ENCODE results near the gene NRDC.
"Not testable (repeated sequence)": the region's sequence is repeated elsewhere in the genome, so short reads cannot be mapped to it uniquely, and the experiment has no call there.

NRDC gene

DNA sequence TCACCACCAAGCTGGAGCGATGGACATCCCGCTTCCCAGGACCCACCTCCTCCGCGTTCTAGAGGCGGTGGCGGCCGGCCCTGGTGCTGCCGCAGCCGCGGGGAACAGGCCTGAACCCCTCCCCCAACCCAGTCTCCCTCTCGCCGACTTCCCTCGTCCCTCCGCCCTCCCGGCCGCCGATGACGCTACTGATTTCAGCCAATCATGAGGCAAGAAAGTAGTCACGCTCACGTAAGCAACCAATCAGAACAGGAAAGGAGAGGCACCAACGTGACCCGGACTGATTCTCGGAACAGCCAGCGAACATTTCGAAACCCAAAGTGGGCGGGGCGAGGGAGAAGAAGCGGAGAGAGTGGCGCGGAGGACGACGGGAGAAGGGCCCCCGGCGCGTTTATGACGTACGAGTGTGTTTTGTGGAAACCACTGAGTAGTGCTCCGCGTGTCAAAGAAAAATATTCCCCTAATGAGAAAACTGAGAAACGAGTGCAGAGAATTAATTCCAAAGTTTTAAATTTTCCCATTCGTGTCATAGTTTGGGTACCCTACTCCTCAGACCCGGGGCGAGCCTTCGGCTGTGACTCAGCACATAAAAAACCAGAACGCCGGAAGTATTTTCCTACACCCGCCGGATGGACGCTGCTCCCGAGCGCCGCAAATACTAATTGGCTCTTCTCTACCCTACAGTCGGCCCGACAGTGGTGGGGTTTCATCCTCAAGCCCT, at the start of gene NRDC:
TSS of gene NRDC (minus strand) at position 112 of the 721 bp plus-strand sequence. CDS start 112 bp downstream, outside the sequence.
- peak; percentile 100 for DNase-seq (ENCODE audit: low read depth, low spot score)

- DNase-seq (ENCODE audit: low read depth, low spot score) = no peak
Measured at GRCh38 chr1:51927029-51927428, 48.5 kb upstream of the NRDC start.

DNA sequence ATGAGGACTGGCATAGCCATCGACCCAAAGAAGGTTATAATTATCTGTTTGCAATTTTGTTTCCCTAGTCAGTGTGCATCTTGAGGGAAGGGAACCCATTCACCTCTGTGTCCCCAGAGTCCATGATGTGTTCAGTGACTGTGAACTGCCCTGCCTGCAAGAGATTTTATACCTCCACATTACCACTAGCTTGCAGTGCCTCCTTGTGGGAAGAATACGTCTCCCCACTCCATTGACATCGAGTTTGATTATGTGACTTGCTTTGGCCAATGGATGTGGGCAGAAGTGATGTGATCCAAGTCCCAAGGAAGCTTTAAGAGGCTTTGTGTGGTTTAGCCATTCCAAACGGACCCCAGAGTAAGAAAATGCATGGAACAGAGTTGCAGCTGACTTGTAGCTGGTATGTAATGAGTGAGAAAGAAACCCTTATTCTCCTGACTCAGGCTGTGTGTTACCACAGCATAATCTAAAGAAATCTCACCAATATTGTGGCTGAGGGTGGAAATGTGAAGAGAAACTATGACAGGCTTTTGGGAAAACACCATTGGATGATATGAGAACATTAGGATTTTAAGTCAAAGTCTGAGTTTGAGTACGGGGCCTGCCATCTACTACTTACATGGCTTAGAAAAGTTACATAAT, 47.8 kb upstream of the NRDC start:
- no peak for DNase-seq (ENCODE audit: low read depth, low spot score)

GRCh38 chr1:51924455-51924854, 45.9 kb upstream of the NRDC start:
- DNase-seq (ENCODE audit: low read depth, low spot score) = no peak

DNA sequence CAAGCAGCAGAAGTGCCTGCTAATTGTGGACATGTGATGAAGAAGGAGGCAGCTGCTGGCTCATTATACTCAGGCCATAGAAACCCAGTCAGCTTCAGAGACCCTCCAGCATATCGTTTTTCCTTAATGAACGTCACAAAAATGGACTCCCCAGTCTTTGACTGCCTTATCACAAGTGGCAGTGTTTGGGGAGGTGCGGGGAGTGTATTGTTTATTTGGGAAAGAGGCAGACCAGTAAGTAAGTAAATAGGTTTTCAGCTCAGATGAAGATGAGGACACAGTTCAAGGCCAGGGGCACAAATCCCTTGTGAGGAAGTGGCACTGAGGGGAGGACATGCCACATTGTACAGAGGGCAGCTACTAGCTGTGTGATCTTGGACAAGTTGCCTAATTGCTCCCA, 43.5 kb upstream of the NRDC start:
- no peak for DNase-seq (ENCODE audit: low read depth, low spot score)

- no peak for DNase-seq (ENCODE audit: low read depth, low spot score)
Measured at GRCh38 chr1:51920130-51920529, 41.6 kb upstream of the NRDC start.

DNA sequence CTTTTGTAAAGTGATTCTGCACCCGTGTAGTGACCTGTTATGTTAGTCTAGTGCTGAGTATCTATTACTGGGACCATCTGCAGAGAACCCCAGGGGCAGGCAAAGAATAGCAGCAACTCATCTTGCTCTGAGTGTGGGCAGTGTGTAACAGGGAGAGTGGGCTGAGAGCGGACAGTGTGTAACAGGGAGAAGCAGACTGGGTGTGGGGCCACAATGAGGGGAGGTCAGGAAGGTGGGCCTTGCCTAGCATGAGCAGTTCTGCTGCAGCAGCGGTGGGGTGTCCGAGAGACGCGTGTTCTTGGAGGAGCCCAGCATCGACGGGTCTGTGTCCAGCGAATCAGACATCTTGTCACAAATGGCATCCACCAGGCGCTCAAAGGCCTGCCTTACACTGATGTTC, 41.2 kb upstream of the NRDC start:
- no peak for DNase-seq (ENCODE audit: low read depth, low spot score)

GRCh38 chr1:51916587-51917405, 38.3 kb upstream of the NRDC start:
- DNase-seq (ENCODE audit: low read depth, low spot score) = no peak

- no peak for DNase-seq (ENCODE audit: low read depth, low spot score)
Measured at GRCh38 chr1:51915951-51916350, 37.4 kb upstream of the NRDC start.

DNA sequence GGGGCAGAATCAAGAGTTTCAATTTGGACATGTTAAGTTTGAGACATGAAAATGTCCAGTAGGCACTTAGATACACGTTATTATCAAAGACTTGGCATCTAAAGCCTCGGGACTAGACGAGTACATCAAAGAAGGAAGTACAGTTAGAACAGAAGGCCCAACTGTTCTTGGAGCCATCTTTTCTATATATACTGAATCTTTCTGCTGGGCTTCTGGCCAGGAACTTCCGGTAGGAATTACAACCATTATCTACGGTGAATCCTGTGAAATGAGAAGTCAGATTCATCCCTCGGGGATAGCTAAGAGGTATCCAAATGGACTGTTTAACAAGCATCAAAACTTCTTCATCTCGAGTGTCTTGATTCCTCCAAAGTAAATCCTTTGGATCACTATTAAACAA, 34.4 kb upstream of the NRDC start:
- DNase-seq (ENCODE audit: low read depth, low spot score) = no peak

DNA sequence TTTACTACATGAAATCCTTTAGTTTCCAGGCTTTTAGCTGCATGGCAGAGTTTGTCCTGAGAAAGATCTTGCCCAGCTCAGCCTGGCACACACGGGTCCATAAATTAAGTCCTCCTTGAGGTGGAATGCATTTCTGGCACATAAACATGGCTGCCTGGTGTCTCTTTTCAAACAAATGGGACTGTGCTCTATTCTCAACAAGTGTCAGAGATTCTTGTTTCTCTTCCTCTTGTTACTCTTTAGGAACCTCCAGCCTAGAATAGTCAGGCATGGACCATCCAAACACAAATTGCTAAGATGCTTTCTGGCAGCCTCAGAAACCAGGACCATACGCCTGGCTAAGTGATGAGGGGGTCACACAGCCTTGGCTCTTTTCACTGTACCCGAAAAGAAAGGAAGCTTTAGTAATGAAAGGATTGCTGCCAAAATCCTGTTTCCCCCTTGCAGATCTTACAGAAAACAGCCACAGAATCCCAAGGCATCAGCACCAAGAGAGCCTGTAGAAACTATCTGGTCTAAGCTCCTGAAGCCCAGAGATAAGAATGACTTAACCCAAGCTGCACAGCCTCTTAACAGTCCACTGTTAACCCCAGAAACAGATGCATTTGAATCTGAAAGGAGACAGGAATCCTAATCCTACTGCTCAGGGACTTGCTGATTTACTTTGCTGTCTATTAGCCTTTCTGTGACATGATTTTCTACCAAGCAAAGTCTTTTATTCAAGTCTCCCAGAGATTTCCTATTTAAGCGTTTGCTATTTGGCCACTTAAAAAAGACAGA, 31.9 kb upstream of the NRDC start:
- no peak for DNase-seq (ENCODE audit: low read depth, low spot score)

- no peak for DNase-seq (ENCODE audit: low read depth, low spot score)
Measured at GRCh38 chr1:51908499-51908898, 30.0 kb upstream of the NRDC start.

- no peak for DNase-seq (ENCODE audit: low read depth, low spot score)
Measured at GRCh38 chr1:51907079-51907702, 28.7 kb upstream of the NRDC start.

DNA sequence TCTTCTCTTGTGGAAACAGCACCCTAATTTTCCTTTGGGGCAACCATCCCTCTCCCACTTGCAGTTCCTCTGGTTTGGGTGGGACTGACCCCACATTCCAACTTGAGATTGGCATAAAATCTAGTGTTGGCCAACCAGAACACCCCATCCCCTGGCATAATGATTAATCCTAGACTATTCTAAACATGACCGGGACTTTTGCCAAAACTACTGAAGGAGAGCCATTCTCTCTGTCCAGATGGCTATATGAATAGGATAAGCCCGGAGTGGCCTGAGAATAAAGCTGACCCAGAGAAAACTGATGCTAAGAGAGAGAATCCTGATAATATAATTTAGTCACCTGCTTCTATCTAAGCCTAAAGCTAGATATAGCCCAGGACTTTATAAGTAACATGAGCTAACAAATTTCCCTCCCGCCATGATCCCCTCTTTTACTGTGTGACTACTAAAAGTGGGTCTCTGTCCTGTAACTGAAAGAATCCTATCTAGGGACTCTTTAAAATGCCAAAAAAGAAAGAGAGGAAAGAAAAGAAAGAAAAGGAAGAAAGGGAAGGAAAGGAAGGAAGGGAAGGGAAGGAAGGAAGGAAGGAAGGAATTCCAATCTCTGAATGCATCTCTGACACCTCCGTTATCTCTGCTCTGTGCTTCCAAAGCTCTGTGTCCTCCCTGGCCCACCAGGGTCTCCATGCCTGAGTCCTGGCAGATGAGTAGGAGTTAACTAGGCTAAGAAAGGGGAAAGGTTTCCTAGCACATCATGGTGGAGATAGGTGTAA, 28.0 kb upstream of the NRDC start:
- no peak for DNase-seq (ENCODE audit: low read depth, low spot score)

GRCh38 chr1:51902456-51902855, 23.9 kb upstream of the NRDC start:
- no peak for DNase-seq (ENCODE audit: low read depth, low spot score)

DNA sequence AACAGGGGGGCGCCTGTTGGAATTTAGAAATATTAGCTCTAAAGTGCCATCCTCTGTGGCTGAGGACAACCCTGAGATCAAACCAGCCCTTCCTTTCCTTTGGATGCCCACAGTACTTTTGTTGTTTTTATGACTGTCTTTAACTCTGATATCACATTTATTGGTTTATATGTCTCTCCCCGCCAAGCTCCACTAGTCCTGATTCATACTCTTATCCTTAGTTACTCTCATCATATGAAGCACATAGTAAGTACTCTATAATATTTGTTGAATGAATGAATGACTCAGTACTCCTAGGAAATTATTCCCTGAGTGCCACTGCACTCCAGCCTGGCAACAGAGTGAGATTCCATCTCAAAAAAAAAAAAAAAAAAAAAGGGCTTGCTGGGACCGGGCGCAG, 22.6 kb upstream of the NRDC start:
- DNase-seq (ENCODE audit: low read depth, low spot score) = no peak

DNA sequence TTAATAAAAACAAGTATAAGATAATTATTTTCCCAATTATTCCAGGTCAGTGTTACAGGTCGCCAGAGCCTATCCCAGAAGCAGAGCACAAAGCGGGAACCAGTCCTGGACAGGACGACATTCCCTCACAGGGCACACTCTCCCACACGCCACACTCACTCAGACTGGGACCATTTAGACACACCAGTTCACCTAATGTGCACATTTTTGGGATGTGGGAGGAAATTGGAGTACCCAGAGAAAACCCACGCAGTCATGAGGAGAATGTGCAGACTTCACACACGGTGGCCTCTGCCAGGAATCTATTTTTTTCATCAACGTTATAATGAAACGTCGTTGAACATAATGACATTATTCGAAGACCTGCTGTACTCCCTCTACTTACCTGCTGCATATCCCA, 20.5 kb upstream of the NRDC start:
- DNase-seq (ENCODE audit: low read depth, low spot score) = no peak

DNA sequence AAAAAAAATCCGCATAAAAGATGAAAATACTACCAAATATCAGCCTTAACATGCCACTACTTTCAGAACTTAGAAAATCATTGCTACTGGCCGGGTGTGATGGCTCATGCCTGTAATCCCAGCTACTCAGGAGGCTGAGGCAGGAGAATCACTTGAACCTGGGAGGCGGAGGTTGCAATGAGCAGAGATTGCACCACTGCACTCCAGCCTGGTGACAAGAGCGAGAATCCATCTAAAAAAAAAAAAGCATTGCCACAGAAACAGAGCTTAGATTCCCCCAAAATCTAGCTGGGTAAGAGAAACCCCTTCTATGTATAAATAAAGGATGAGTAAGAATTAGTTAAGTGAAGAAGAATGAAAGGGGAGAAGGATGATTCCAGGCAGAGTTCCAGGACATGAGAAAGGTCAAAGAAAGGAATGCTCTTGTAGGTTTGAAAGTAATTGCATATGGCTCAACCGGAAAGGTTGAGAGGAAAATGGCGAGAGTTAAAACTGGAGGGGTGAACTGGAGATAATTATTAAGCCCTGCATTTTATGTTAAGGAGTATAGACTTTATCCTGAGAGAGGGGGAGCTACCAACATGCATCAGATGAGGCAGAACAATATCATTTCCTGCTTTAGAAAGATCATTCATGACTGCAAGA, 19.7 kb upstream of the NRDC start:
- peak; percentile 40 for DNase-seq (ENCODE audit: low read depth, low spot score)

DNA sequence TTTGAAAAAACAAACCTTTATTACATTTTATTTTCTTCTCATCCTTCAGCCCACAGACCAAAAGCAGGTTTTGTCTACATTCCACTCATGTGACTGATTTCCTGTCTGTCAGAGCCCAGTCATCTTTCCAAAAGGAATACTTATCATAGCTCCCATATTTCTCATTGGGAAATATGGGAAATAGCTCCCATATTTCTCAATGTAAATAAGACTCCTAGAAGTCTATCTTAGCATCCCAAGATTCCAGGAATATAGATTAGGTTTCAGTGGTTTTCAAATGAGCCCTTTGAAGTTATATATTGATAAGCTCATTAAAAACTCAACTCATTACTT, 19.1 kb upstream of the NRDC start:
- no peak for DNase-seq (ENCODE audit: low read depth, low spot score)

DNA sequence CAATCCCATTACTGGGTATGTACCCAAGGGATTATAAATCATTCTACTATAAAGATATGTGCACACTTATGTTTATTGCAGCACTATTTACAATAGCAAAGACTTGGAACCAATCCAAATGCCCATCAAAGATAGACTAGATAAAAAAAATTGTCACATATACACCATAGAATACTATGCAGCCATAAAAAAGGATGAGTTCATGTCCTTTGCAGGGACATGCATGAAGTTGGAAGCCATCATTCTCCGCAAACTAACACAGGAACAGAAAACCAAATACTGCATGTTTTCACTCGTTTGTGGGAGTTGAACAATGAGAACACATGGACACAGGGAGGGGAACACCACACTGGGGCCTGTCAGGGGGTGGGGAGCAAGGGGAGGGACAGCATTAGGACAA, 16.2 kb upstream of the NRDC start:
- DNase-seq (ENCODE audit: low read depth, low spot score) = not testable (repeated sequence)
